HUES6 (cell line): ENCODE measurements around the gene EME2.

Experiments
- H3K27ac ChIP-seq: 2 replicates; pipeline ENCODE4 v1.7.0; 2013; ENCODE audit warnings: low read depth, mild to moderate bottlenecking, low read length, inconsistent platforms
- H3K27me3 ChIP-seq: 2 replicates; pipeline ENCODE4 v1.6.1; 2013; ENCODE audit warnings: low read length; ENCODE audit not compliant: control insufficient read depth, insufficient read depth
- H3K36me3 ChIP-seq: 2 replicates; pipeline ENCODE4 v1.6.1; 2013; ENCODE audit warnings: low read length; ENCODE audit not compliant: control insufficient read depth, insufficient read depth
- H3K4me1 ChIP-seq: 2 replicates; pipeline ENCODE4 v1.6.1; 2013; ENCODE audit warnings: low read length; ENCODE audit not compliant: control insufficient read depth, insufficient read depth
- H3K4me3 ChIP-seq: 2 replicates; pipeline ENCODE4 v1.5.1; 2013; ENCODE audit warnings: low read depth, low read length
- H3K9ac ChIP-seq: one replicate; pipeline ENCODE4 v1.6.1; 2013; ENCODE audit warnings: mild to moderate bottlenecking, low read length
- H3K9me3 ChIP-seq: 2 replicates; pipeline ENCODE4 v1.6.1; 2013; ENCODE audit warnings: low read depth, low read length; ENCODE audit not compliant: control insufficient read depth, insufficient read depth

Gene EME2

GRCh38 chr16:1775846-1776671, 3.4 kb downstream of the EME2 start:
- H3K9me3 ChIP-seq = no peaks in the 10 kb centered on the region
- H3K4me3 ChIP-seq = no peak overlapping the region
- peaks cover 45% of the 10 kb centered on the region for H3K36me3 ChIP-seq
- peaks cover 8% of the 10 kb centered on the region for H3K4me1 ChIP-seq
- no peak overlapping the region for H3K27ac ChIP-seq
- no peak overlapping the region for H3K9ac ChIP-seq
- H3K27me3 ChIP-seq = no peaks in the 10 kb centered on the region

- Histone ChIP-seq H3K36me3 (peaks cover 46% of the 10 kb centered on the region), H3K27ac (no peak overlapping the region), H3K4me3 (no peak overlapping the region), H3K9ac (no peak overlapping the region), H3K4me1 (peaks cover 12% of the 10 kb centered on the region), H3K27me3 (no peaks in the 10 kb centered on the region), H3K9me3 (no peaks in the 10 kb centered on the region)
These were observed 4.0 kb downstream of the EME2 start for GRCh38 chr16:1776672-1776955.

GRCh38 chr16:1776991-1777374, 4.4 kb downstream of the EME2 start:
- H3K9ac ChIP-seq = no peak overlapping the region

GRCh38 chr16:1777375-1778199, 5.0 kb downstream of the EME2 start:
- Histone ChIP-seq H3K4me3 (no peak overlapping the region), H3K9me3 (no peaks in the 10 kb centered on the region), H3K4me1 (peaks cover 12% of the 10 kb centered on the region), H3K9ac (no peak overlapping the region), H3K27me3 (no peaks in the 10 kb centered on the region), H3K27ac (no peak overlapping the region), H3K36me3 (peaks cover 42% of the 10 kb centered on the region)

More at GRCh38 chr16:1776991-1777374, 4.4 kb downstream of the EME2 start:
- no peak overlapping the region for H3K27ac ChIP-seq
- H3K4me3 ChIP-seq = no peak overlapping the region
- peaks cover 12% of the 10 kb centered on the region for H3K4me1 ChIP-seq
- H3K27me3 ChIP-seq = no peaks in the 10 kb centered on the region
- no peaks in the 10 kb centered on the region for H3K9me3 ChIP-seq
- peaks cover 44% of the 10 kb centered on the region for H3K36me3 ChIP-seq

- H3K9me3 ChIP-seq = no peaks in the 10 kb centered on the region
- H3K36me3 ChIP-seq = peaks cover 42% of the 10 kb centered on the region
- peaks cover 12% of the 10 kb centered on the region for H3K4me1 ChIP-seq
- H3K4me3 ChIP-seq = no peak overlapping the region
- no peak overlapping the region for H3K9ac ChIP-seq
- no peaks in the 10 kb centered on the region for H3K27me3 ChIP-seq
- H3K27ac ChIP-seq = no peak overlapping the region
These were observed 5.9 kb downstream of the EME2 start for GRCh38 chr16:1778200-1779179.

- no peak overlapping the region for H3K27ac ChIP-seq
- H3K27me3 ChIP-seq = no peaks in the 10 kb centered on the region
- H3K9me3 ChIP-seq = no peaks in the 10 kb centered on the region
- H3K36me3 ChIP-seq = peaks cover 42% of the 10 kb centered on the region
- H3K4me3 ChIP-seq = no peak overlapping the region
- H3K4me1 ChIP-seq = peaks cover 8% of the 10 kb centered on the region
- no peak overlapping the region for H3K9ac ChIP-seq
These were observed 6.7 kb downstream of the EME2 start for GRCh38 chr16:1779234-1779701.

GRCh38 chr16:1779741-1780676, 7.4 kb downstream of the EME2 start:
- Histone ChIP-seq H3K9me3 (no peaks in the 10 kb centered on the region), H3K4me3 (no peak overlapping the region), H3K9ac (no peak overlapping the region), H3K27ac (no peak overlapping the region), H3K4me1 (peaks cover 5% of the 10 kb centered on the region; the same call in 1 of the 2 replicates), H3K27me3 (no peaks in the 10 kb centered on the region), H3K36me3 (peaks cover 41% of the 10 kb centered on the region)

- no peaks in the 10 kb centered on the region for H3K9me3 ChIP-seq
- H3K4me1 ChIP-seq = peaks cover 5% of the 10 kb centered on the region; the same call in 1 of the 2 replicates
- H3K4me3 ChIP-seq = peak overlapping the region; percentile 91; the same call in 1 of the 2 replicates
- H3K27ac ChIP-seq = no peak overlapping the region
- H3K36me3 ChIP-seq = peaks cover 39% of the 10 kb centered on the region
- no peak overlapping the region for H3K9ac ChIP-seq
- no peaks in the 10 kb centered on the region for H3K27me3 ChIP-seq
These were observed 8.1 kb downstream of the EME2 start for GRCh38 chr16:1780677-1781072.

- H3K36me3 ChIP-seq = peaks cover 40% of the 10 kb centered on the region
- peak overlapping the region; percentile 91 for H3K4me3 ChIP-seq
- H3K9me3 ChIP-seq = no peaks in the 10 kb centered on the region
- H3K4me1 ChIP-seq = peaks cover 5% of the 10 kb centered on the region; the same call in 1 of the 2 replicates
- peak overlapping the region; percentile 88 for H3K9ac ChIP-seq
- H3K27ac ChIP-seq = no peak overlapping the region
- no peaks in the 10 kb centered on the region for H3K27me3 ChIP-seq
These were observed 8.6 kb downstream of the EME2 start for GRCh38 chr16:1781254-1781653.
